Thoracic aorta (tissue), 2 donors: ENCODE data around the gene OR2AT4. TPM values are rescaled to one million over a fixed set of nuclear protein-coding genes. Genes with fewer than 3 reads are reported as not detected.

Source experiments
- ATAC-seq: fragments of 150-250 bp; one replicate; pipeline ENCODE4 v1.8.0; 2017; ENCODE audit warnings: low read depth; ENCODE audit not compliant: insufficient number of reproducible peaks, low FRiP score
- DNase-seq: peaks from one replicate; pipeline ENCODE4 v3.0.0-alpha.2; 2020; ENCODE audit warnings: low spot score
- H3K27ac ChIP-seq, 2 donors: fragments of 200-600 bp; sonication (generic); 1 replicate in 1 of 2; 2 replicates in 1 of 2; pipeline ENCODE4 v1.5.1; 2016; ENCODE audit warnings: mild to moderate bottlenecking in 2 of 2, moderate library complexity in 2 of 2
- H3K27me3 ChIP-seq: fragments of 200-600 bp; sonication (generic); replicated peaks from 2 replicates; pipeline ENCODE4 v1.6.0; 2016; ENCODE audit warnings: mild to moderate bottlenecking; ENCODE audit not compliant: insufficient read depth
- H3K36me3 ChIP-seq: fragments of 200-600 bp; sonication (generic); one replicate; pipeline ENCODE4 v1.5.1; 2016
- H3K4me1 ChIP-seq, 2 donors: fragments of 200-600 bp; sonication (generic); 1 replicate in 1 of 2; 2 replicates in 1 of 2; pipeline versions ENCODE4 v1.5.1 to v1.6.0; 2016; ENCODE audit warnings: low read depth in 2 of 2, mild to moderate bottlenecking in 1 of 2; ENCODE audit not compliant: control insufficient read depth in 1 of 2
- H3K4me3 ChIP-seq: fragments of 200-600 bp; sonication (generic); 2 replicates; pipeline ENCODE4 v1.5.1; 2016; ENCODE audit warnings: mild to moderate bottlenecking
- H3K9me3 ChIP-seq: fragments of 200-600 bp; sonication (generic); 2 replicates; pipeline ENCODE4 v1.5.1; 2016
- CTCF ChIP-seq: fragments of 200-600 bp; sonication (generic); IDR thresholded peaks from one replicate; pipeline ENCODE4 v1.5.1; 2019; ENCODE audit warnings: antibody characterized with exemption
- total RNA-seq, 2 donors: library from RNA; depleted of rRNA; stranded (reverse); fragments of >200 nt; gene quantifications; one replicate each; pipeline versions ENCODE4 v1.1.0 to v1.2.3, GENCODE V29; 2016

Gene OR2AT4
- total RNA-seq, 2 donors from 2014 or later, result not detected

DNA sequence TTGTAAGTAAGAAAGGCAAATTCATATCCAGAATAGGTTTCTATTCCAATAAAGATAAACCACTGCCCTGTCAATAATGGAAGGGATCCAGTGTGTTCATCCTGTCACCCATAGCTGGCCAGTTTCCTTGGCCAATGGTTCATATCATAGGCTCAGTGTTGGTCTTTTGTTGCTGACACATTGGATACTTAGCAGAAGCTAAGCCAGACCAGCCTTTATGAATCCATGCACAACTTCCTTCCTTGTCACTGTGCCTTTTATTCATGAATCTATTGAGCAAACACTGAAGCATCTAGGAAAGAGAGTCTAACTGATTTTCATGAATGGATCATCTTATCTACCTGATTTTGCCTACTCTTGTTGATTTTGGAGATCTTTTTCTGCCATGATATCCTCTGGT lies 20.0 kb downstream of the OR2AT4 start:
- H3K27me3 ChIP-seq, result no peaks in the 10 kb centered on the region
- H3K4me3 ChIP-seq, result no peak overlapping the region
- no peak for TF ChIP-seq CTCF
- H3K36me3 ChIP-seq, result no peaks in the 10 kb centered on the region
- no peaks in the 10 kb centered on the region for H3K4me1 ChIP-seq
- no peak for ATAC-seq
- DNase-seq, result no peak
- no peak overlapping the region for H3K27ac ChIP-seq
- H3K9me3 ChIP-seq, result no peaks in the 10 kb centered on the region

DNA sequence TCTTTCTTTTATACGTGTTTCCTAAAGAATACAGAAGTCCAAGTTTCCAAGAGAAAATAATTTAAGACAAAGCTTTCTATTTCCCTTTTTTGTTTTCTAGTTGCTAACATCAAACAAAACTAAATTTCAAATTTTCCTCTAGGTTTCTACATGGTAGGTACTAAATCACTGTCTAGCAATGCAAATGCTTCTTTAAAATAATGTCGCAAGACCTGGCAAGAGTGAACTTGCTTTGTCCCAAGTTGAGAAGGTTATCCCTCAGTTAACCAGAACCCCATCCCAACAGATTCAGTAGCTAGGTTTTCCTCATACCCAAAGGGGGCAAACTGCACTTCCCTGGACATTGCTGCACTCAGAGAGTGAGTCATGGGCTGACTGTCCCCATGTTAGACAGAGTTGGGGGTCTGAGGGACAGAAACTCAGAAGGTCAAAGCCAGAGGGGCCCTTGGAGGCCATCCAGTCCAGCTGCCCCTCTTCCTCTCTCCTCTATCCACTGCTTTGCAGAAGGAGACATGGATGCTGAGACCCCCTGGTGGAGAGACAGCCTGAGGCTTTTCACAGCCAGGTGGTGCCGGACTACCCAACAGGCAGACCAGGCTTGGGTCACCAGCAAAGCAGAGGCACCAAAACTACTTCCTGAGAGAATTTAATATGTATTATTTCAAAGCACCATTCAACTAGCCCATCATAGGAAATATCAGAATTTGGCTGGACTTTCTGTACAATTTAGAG lies 23.1 kb downstream of the OR2AT4 start:
- no peak for TF ChIP-seq CTCF

GRCh38 chr11:75072582-75072981 lies 24.1 kb downstream of the OR2AT4 start:
- H3K27me3 ChIP-seq, result no peaks in the 10 kb centered on the region
- no peak overlapping the region for H3K27ac ChIP-seq
- DNase-seq (no peak), ATAC-seq (no peak)
- H3K9me3 ChIP-seq, result no peaks in the 10 kb centered on the region
- H3K4me3 ChIP-seq, result no peak overlapping the region
- H3K4me1 ChIP-seq, result no peaks in the 10 kb centered on the region
- H3K36me3 ChIP-seq, result no peaks in the 10 kb centered on the region
- TF ChIP-seq CTCF, result no peak

More for the DNA sequence above, 23.1 kb downstream of the OR2AT4 start:
- Histone ChIP-seq H3K4me1 (no peaks in the 10 kb centered on the region), H3K4me3 (no peak overlapping the region), H3K27ac (no peak overlapping the region), H3K9me3 (no peaks in the 10 kb centered on the region), H3K27me3 (no peaks in the 10 kb centered on the region), H3K36me3 (no peaks in the 10 kb centered on the region)
- DNase-seq (no peak), ATAC-seq (no peak)

GRCh38 chr11:75069473-75069872 lies 27.2 kb downstream of the OR2AT4 start:
- DNase-seq, result no peak
- Histone ChIP-seq H3K9me3 (no peaks in the 10 kb centered on the region), H3K4me3 (no peak overlapping the region), H3K27me3 (no peaks in the 10 kb centered on the region), H3K4me1 (no peaks in the 10 kb centered on the region), H3K27ac (no peak overlapping the region), H3K36me3 (no peaks in the 10 kb centered on the region)
- no peak for TF ChIP-seq CTCF
- no peak for ATAC-seq

GRCh38 chr11:75068993-75069392 lies 27.7 kb downstream of the OR2AT4 start:
- no peaks in the 10 kb centered on the region for H3K4me1 ChIP-seq
- DNase-seq (no peak), ATAC-seq (no peak)
- H3K27me3 ChIP-seq, result no peaks in the 10 kb centered on the region
- no peaks in the 10 kb centered on the region for H3K9me3 ChIP-seq
- H3K4me3 ChIP-seq, result no peak overlapping the region
- no peaks in the 10 kb centered on the region for H3K36me3 ChIP-seq
- no peak overlapping the region for H3K27ac ChIP-seq
- no peak for TF ChIP-seq CTCF
